Right hindlimb (tissue), 1 donor: Measurements from ENCODE around the gene PHF20.
"Not testable (repeated sequence)": the region's sequence is repeated elsewhere in the genome, so short reads cannot be mapped to it uniquely, and the experiment has no call there.

Experiments
- DNase-seq: peaks from one replicate; pipeline ENCODE4 v3.0.0-alpha.2; 2018

Gene PHF20

GRCh38 chr20:35984382-35984781 lies 212.6 kb downstream of the PHF20 start:
- DNase-seq = no peak

DNA sequence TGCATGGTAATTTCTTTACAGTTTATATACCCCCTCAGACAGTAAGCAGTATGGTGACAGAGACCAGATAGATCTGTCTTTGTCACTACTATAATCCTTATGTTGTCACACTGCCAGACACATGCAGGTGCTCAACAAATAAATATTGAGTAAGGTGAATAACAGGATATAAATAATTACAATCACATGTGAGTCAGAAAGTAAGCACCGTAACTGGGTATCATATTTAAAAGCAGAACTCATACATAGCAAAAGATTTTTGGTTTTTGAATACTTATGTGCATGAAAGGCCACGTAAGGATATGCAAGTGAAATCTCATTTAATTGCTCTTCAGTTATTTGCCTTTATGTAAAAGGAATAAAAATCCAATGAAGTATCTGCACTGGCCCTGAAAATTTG lies 214.0 kb downstream of the PHF20 start:
- DNase-seq = no peak

DNA sequence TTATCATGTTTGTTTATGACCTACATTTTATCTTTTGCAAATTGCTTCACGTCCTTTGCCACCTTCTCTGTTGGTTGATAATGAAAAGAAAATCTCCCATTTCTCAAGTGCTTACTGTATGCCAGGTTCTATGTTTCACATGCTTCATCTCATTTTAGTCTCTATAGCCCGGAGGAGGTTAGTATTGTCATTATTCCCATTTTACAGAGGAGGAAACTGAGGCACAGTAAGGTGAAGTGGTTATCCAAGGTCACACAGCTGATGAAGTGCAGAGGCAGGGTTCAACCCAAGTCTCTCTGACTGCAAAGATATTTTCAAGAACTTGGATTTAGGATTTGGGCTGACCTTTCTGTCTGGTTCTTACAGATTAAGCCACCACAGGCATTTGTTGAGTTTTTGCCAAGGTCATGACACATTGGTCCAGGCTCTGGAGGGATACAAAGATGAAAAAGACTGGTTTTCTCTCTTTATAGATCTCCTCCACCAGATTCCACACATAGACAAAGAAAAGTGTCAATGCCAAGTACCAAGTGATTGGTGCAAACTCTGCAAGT lies 217.2 kb downstream of the PHF20 start:
- no peak for DNase-seq

DNA sequence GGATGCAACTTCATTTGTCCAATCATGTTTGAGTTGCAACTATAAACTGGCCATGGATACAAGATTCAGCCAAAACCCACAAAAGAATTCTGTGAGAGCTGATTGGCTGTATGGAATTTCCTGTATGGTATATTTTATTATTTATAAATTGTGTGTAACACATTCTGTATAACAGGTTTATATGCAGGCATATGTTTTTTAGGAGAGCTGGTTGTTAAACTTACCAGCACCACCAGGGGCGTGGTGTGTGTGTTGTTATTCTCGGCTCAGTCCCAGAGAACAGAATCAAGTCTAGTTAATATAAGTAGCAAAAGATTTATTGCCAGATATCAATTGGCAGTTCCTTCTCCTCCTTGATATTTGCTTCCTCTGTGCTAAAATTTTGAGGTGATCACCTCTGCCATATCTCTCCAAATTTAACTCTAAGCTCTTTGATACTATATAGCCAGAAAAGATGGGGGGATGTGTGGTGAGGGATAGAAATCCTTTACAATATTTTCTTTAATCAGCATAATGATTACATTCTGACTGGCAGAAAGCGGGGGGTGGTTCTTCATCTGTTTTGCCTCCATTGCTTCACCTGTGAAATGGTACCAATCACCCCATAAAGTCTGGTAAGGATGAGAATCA lies 219.4 kb downstream of the PHF20 start:
- DNase-seq = no peak

DNA sequence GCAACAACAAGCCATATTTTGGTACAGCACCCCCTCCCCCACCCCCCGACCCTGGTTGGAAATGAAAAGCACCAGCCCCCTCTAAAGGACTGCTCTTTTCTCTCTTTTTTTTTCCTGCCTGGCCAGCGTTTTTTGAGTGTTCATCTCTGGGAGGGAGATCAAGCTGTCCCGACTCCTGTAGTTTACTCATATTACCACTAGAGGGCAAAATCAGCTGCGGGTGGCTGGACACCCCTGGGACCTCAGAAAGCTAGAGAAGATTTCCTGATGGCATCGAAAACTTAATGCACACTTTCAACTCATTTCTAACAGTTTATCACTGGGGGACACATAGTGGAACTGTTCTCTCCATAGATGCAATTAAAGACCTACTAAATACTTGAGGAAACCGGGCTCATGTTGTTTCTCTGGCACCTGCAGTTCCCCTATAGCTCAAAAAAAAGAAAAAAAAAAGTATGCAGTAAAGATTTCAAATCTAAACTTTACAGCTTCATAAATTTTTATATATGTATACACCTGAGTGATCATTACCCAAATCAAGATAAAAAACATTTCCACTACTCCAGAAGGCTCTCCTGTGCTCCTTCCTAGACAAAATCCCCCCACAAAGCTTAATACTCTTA lies 221.0 kb downstream of the PHF20 start:
- peak; percentile 60 for DNase-seq

DNA sequence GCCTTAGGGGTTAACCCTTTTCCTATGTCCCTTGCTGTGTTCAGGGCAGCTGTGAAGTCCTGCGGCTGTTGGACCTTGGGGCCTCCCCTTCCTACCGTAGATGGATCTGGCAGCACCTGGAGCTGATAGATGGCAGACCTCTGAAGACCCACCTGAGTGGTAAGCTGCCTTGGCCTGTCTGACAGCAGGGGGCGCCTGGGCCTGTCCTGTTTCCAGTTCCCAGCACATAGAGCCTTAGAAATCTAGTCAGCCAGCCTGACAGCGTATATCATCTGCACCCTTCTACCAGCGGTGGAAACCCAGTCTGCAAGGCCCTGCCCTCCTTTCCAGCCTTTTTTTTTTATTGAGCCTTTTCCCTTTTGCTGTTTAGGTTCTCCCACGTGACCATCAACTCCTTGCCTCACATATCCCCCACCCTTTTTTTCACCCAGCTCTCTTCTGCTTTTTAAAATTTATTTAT lies 223.2 kb downstream of the PHF20 start:
- DNase-seq = peak; percentile 84

GRCh38 chr20:35996492-35996891 lies 224.7 kb downstream of the PHF20 start:
- not testable (repeated sequence) for DNase-seq
